Activated T-cell treated with anti-CD3 and anti-CD28 coated beads, Interleukin-2, amount 50 U/mL, for 24 hours (primary cell): Measurements from ENCODE around the gene RASA3.
"Not testable (repeated sequence)": the region's sequence is repeated elsewhere in the genome, so short reads cannot be mapped to it uniquely, and the experiment has no call there.

Experiments
- DNase-seq: peaks from one replicate; pipeline ENCODE4 v3.0.0-alpha.2; 2020
- H3K27ac Mint-ChIP-seq: 2 replicates; pipeline ENCODE4 v1.8.0; 2020; ENCODE audit warnings: mild to moderate bottlenecking, mixed read lengths
- H3K27me3 Mint-ChIP-seq: 2 replicates; pipeline ENCODE4 v1.8.0; 2020; ENCODE audit warnings: mixed read lengths
- H3K36me3 Mint-ChIP-seq: 2 replicates; pipeline ENCODE4 v1.8.0; 2020; ENCODE audit warnings: low read depth, mixed read lengths
- H3K4me1 Mint-ChIP-seq: 2 replicates; pipeline ENCODE4 v1.8.0; 2020; ENCODE audit warnings: low read depth, mixed read lengths
- H3K4me3 Mint-ChIP-seq: 2 replicates; pipeline ENCODE4 v1.8.0; 2020; ENCODE audit warnings: mild to moderate bottlenecking, moderate library complexity, mixed read lengths
- H3K9me3 Mint-ChIP-seq: 2 replicates; pipeline ENCODE4 v1.8.0; 2020; ENCODE audit warnings: mixed read lengths

The RASA3 gene

GRCh38 chr13:114110091-114110829, 22.2 kb downstream of the RASA3 start:
- Mint-ChIP-seq H3K9me3 (no peaks in the 10 kb centered on the region), H3K4me1 (peaks cover 81% of the 10 kb centered on the region), H3K36me3 (peaks cover 34% of the 10 kb centered on the region), H3K4me3 (peak overlapping the region; percentile 81), H3K27me3 (no peaks in the 10 kb centered on the region), H3K27ac (peak overlapping the region; percentile 97)
- DNase-seq: peak; percentile 78

GRCh38 chr13:114109641-114110041, 22.8 kb downstream of the RASA3 start:
- no peaks in the 10 kb centered on the region for H3K27me3 Mint-ChIP-seq
- peak overlapping the region; percentile 97 for H3K27ac Mint-ChIP-seq
- peaks cover 81% of the 10 kb centered on the region for H3K4me1 Mint-ChIP-seq
- peaks cover 30% of the 10 kb centered on the region for H3K36me3 Mint-ChIP-seq
- DNase-seq: peak; percentile 73
- H3K4me3 Mint-ChIP-seq: peak overlapping the region; percentile 81
- H3K9me3 Mint-ChIP-seq: no peaks in the 10 kb centered on the region

- peak overlapping the region; percentile 81 for H3K4me3 Mint-ChIP-seq
- H3K27me3 Mint-ChIP-seq: no peaks in the 10 kb centered on the region
- no peaks in the 10 kb centered on the region for H3K9me3 Mint-ChIP-seq
- peak overlapping the region; percentile 97 for H3K27ac Mint-ChIP-seq
- DNase-seq: peak; percentile 43
- H3K36me3 Mint-ChIP-seq: peaks cover 30% of the 10 kb centered on the region
- H3K4me1 Mint-ChIP-seq: peaks cover 78% of the 10 kb centered on the region
Measured at GRCh38 chr13:114108894-114109293, 23.5 kb downstream of the RASA3 start.

GRCh38 chr13:114108141-114108761, 24.2 kb downstream of the RASA3 start:
- Mint-ChIP-seq H3K4me1 (peaks cover 76% of the 10 kb centered on the region), H3K27me3 (no peaks in the 10 kb centered on the region), H3K27ac (peak overlapping the region; percentile 97), H3K36me3 (peaks cover 28% of the 10 kb centered on the region), H3K9me3 (no peaks in the 10 kb centered on the region), H3K4me3 (peak overlapping the region; percentile 81)
- peak; percentile 31 for DNase-seq

GRCh38 chr13:114107686-114108081, 24.7 kb downstream of the RASA3 start:
- Mint-ChIP-seq H3K27ac (peak overlapping the region; percentile 79), H3K4me1 (peaks cover 76% of the 10 kb centered on the region), H3K9me3 (no peaks in the 10 kb centered on the region), H3K4me3 (no peak overlapping the region), H3K36me3 (peaks cover 28% of the 10 kb centered on the region), H3K27me3 (no peaks in the 10 kb centered on the region)
- DNase-seq: peak; percentile 26

- no peaks in the 10 kb centered on the region for H3K27me3 Mint-ChIP-seq
- peaks cover 73% of the 10 kb centered on the region for H3K4me1 Mint-ChIP-seq
- H3K36me3 Mint-ChIP-seq: peaks cover 27% of the 10 kb centered on the region
- peak; percentile 29 for DNase-seq
- peak overlapping the region; percentile 79 for H3K27ac Mint-ChIP-seq
- no peaks in the 10 kb centered on the region for H3K9me3 Mint-ChIP-seq
- no peak overlapping the region for H3K4me3 Mint-ChIP-seq
Measured at GRCh38 chr13:114106991-114107685, 25.3 kb downstream of the RASA3 start.

GRCh38 chr13:114106526-114106925, 25.9 kb downstream of the RASA3 start:
- Mint-ChIP-seq H3K36me3 (peaks cover 30% of the 10 kb centered on the region), H3K27ac (peak overlapping the region; percentile 79)

GRCh38 chr13:114105521-114106225, 26.8 kb downstream of the RASA3 start:
- peaks cover 37% of the 10 kb centered on the region for H3K36me3 Mint-ChIP-seq
- DNase-seq: peak; percentile 28
- H3K4me1 Mint-ChIP-seq: peaks cover 76% of the 10 kb centered on the region
- peak overlapping the region; percentile 66 for H3K27ac Mint-ChIP-seq
- H3K4me3 Mint-ChIP-seq: no peak overlapping the region
- no peaks in the 10 kb centered on the region for H3K9me3 Mint-ChIP-seq
- no peaks in the 10 kb centered on the region for H3K27me3 Mint-ChIP-seq

More at GRCh38 chr13:114106526-114106925, 25.9 kb downstream of the RASA3 start:
- Mint-ChIP-seq H3K9me3 (no peaks in the 10 kb centered on the region), H3K4me1 (peaks cover 73% of the 10 kb centered on the region), H3K4me3 (no peak overlapping the region), H3K27me3 (no peaks in the 10 kb centered on the region)
- peak; percentile 18 for DNase-seq

- Mint-ChIP-seq H3K27ac (peak overlapping the region; percentile 89), H3K36me3 (peaks cover 37% of the 10 kb centered on the region), H3K4me3 (no peak overlapping the region), H3K9me3 (no peaks in the 10 kb centered on the region), H3K27me3 (no peaks in the 10 kb centered on the region), H3K4me1 (peaks cover 74% of the 10 kb centered on the region)
- peak; percentile 30 for DNase-seq
Measured at GRCh38 chr13:114104655-114105520, 27.5 kb downstream of the RASA3 start.

- Mint-ChIP-seq H3K4me1 (peaks cover 67% of the 10 kb centered on the region), H3K27me3 (no peaks in the 10 kb centered on the region), H3K27ac (peak overlapping the region; percentile 89), H3K4me3 (no peak overlapping the region), H3K9me3 (no peaks in the 10 kb centered on the region), H3K36me3 (peaks cover 37% of the 10 kb centered on the region)
- peak; percentile 29 for DNase-seq
Measured at GRCh38 chr13:114103801-114104654, 28.4 kb downstream of the RASA3 start.

GRCh38 chr13:114103289-114103621, 29.2 kb downstream of the RASA3 start:
- peaks cover 63% of the 10 kb centered on the region for H3K4me1 Mint-ChIP-seq
- H3K4me3 Mint-ChIP-seq, H3K27me3 Mint-ChIP-seq, DNase-seq, H3K9me3 Mint-ChIP-seq: not testable (repeated sequence)
- H3K36me3 Mint-ChIP-seq: peaks cover 34% of the 10 kb centered on the region
- peak overlapping the region; percentile 75 for H3K27ac Mint-ChIP-seq

- DNase-seq: peak; percentile 30
- no peaks in the 10 kb centered on the region for H3K9me3 Mint-ChIP-seq
- no peaks in the 10 kb centered on the region for H3K27me3 Mint-ChIP-seq
- H3K36me3 Mint-ChIP-seq: peaks cover 34% of the 10 kb centered on the region
- peak overlapping the region; percentile 83 for H3K27ac Mint-ChIP-seq
- no peak overlapping the region for H3K4me3 Mint-ChIP-seq
- H3K4me1 Mint-ChIP-seq: peaks cover 64% of the 10 kb centered on the region
Measured at GRCh38 chr13:114102521-114103288, 29.7 kb downstream of the RASA3 start.
